22Rv1 (cell line): ENCODE results near the gene TCP11.

Experiments
- ZFX ChIP-seq: fragments of 450-650 bp; IDR thresholded peaks from 2 replicates; pipeline ENCODE4 v1.6.1; 2017; ENCODE audit warnings: antibody characterized with exemption, borderline replicate concordance
- TF ChIP-seq, protein P1 (sequence below): fragments of 450-650 bp; IDR thresholded peaks from 2 replicates; pipeline ENCODE4 v1.5.1; 2017; ENCODE audit warnings: mild to moderate bottlenecking

- TF ChIP-seq, protein P1, sequence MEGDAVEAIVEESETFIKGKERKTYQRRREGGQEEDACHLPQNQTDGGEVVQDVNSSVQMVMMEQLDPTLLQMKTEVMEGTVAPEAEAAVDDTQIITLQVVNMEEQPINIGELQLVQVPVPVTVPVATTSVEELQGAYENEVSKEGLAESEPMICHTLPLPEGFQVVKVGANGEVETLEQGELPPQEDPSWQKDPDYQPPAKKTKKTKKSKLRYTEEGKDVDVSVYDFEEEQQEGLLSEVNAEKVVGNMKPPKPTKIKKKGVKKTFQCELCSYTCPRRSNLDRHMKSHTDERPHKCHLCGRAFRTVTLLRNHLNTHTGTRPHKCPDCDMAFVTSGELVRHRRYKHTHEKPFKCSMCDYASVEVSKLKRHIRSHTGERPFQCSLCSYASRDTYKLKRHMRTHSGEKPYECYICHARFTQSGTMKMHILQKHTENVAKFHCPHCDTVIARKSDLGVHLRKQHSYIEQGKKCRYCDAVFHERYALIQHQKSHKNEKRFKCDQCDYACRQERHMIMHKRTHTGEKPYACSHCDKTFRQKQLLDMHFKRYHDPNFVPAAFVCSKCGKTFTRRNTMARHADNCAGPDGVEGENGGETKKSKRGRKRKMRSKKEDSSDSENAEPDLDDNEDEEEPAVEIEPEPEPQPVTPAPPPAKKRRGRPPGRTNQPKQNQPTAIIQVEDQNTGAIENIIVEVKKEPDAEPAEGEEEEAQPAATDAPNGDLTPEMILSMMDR = no peak
- TF ChIP-seq ZFX = no peak
Observed at GRCh38 chr6:35078896-35079295, 62.2 kb downstream of the TCP11 start.
